H1 (cell line): ENCODE data around the gene DAPK3.

Experiments
- CTCF ChIP-seq, 3 experiments: IDR thresholded peaks; 1 replicate in 2 of 3; 2 replicates in 1 of 3; pipeline versions ENCODE4 v1.5.1 to v1.6.1; 2011; ENCODE audit warnings: low read length in 3 of 3, mild to moderate bottlenecking in 3 of 3, inconsistent platforms in 2 of 3, low read depth in 1 of 3, moderate library complexity in 1 of 3; ENCODE audit not compliant: insufficient read depth in 1 of 3; ENCODE audit errors: control extremely low read depth in 1 of 3
- MAFK ChIP-seq: IDR thresholded peaks from 2 replicates; pipeline ENCODE4 v1.6.1; 2012; ENCODE audit warnings: low read depth, mild to moderate bottlenecking, improper control_type of control experiment, low read length
- POLR2A ChIP-seq, 2 experiments: IDR thresholded peaks; 1 replicate in 1 of 2; 2 replicates in 1 of 2; pipeline ENCODE4 v1.6.1; 2011; ENCODE audit warnings: low read depth in 2 of 2, low read length in 2 of 2, mild to moderate bottlenecking in 2 of 2; ENCODE audit errors: control extremely low read depth in 1 of 2
- POLR2AphosphoS5 ChIP-seq: IDR thresholded peaks from 2 replicates; pipeline ENCODE4 v1.6.1; 2011; ENCODE audit warnings: low read depth, low read length
- RAD21 ChIP-seq, 2 experiments: IDR thresholded peaks in 1 of 2; conservative IDR thresholded peaks in 1 of 2; 2 replicates each; pipeline ENCODE4 v1.6.1; 2011; ENCODE audit warnings: low read depth in 2 of 2, low read length in 2 of 2, improper control_type of control experiment in 1 of 2, inconsistent platforms in 1 of 2, mild to moderate bottlenecking in 1 of 2, moderate library complexity in 1 of 2
- SRF ChIP-seq: IDR thresholded peaks from 2 replicates; pipeline ENCODE4 v1.6.1; 2011; ENCODE audit warnings: mild to moderate bottlenecking, low read depth, low read length, moderate library complexity
- TAF1 ChIP-seq: IDR thresholded peaks from 2 replicates; pipeline ENCODE4 v1.6.1; 2011; ENCODE audit warnings: mild to moderate bottlenecking, low read depth, low read length
- TF ChIP-seq, protein P1 (sequence below): IDR thresholded peaks from 2 replicates; pipeline ENCODE4 v1.6.1; 2012; ENCODE audit warnings: low read length, inconsistent platforms
- TF ChIP-seq, protein P2 (sequence below): IDR thresholded peaks from 2 replicates; pipeline ENCODE4 v1.6.1; 2012; ENCODE audit warnings: inconsistent platforms
- TF ChIP-seq, protein P3 (sequence below): IDR thresholded peaks from 2 replicates; pipeline ENCODE4 v1.6.1; 2011; ENCODE audit warnings: low read depth, mild to moderate bottlenecking, low read length; ENCODE audit not compliant: insufficient read depth
- TF ChIP-seq, protein P4 (sequence below): IDR thresholded peaks from 2 replicates; pipeline ENCODE4 v1.6.1; 2011; ENCODE audit warnings: low read length, improper control_type of control experiment

DNA sequence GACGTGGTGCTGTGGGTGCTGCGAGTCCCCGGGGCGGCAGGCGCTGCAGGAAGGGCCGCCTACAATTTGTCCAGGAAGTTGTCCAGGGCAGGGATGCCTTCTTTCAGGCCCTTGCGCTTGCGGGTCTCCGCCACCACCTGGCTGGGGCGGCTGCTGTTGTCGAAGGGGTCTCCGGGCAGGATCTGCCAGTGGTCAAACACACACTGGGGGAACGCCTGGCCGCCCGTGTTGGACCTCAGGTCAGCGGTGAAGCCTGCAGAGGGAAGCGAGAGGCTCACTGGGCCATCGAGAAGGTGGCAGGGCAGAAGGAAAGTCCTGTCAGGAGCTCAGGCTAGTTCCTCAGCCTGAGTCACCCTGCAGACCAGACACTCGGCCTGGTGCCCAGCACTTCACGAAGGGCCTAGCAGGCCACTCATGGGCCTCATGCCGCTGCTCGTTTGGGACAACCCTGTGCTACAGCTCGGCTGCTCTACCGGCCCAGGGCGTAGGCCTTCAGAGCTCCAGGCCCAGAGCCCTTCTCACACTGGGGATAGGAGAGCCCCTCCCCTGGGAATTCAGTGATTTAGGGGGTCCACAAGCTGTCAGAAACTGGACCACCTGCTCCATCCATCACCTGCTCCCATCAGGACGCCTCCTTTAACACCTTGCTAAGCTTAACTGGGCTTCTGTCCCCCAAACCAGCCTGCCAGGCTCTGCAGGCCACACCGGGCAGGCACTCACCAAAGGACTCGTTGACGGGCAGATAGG, 5.8 kb upstream of the DAPK3 start:
- TF ChIP-seq, protein P1, sequence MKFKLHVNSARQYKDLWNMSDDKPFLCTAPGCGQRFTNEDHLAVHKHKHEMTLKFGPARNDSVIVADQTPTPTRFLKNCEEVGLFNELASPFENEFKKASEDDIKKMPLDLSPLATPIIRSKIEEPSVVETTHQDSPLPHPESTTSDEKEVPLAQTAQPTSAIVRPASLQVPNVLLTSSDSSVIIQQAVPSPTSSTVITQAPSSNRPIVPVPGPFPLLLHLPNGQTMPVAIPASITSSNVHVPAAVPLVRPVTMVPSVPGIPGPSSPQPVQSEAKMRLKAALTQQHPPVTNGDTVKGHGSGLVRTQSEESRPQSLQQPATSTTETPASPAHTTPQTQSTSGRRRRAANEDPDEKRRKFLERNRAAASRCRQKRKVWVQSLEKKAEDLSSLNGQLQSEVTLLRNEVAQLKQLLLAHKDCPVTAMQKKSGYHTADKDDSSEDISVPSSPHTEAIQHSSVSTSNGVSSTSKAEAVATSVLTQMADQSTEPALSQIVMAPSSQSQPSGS = no peak
- TF ChIP-seq RAD21 (IDR thresholded peaks at IDR 0.05 in 1 of 2, conservative IDR thresholded peaks at IDR 0.05 in 1 of 2; ENCODE audit: low read depth in 2 of 2, low read length in 2 of 2) (no peak), CTCF (IDR thresholded peaks at IDR 0.05; ENCODE audit: control extremely low read depth in 1 of 3, insufficient read depth in 1 of 3, low read depth in 1 of 3, low read length in 3 of 3) (no peak), MAFK (no peak), TAF1 (no peak), POLR2A (IDR thresholded peaks at IDR 0.05; ENCODE audit: control extremely low read depth in 1 of 2, low read depth in 2 of 2, low read length in 2 of 2) (peak; percentile 12 to 72), SRF (no peak), POLR2AphosphoS5 (peak; percentile 47)
- TF ChIP-seq, protein P2, sequence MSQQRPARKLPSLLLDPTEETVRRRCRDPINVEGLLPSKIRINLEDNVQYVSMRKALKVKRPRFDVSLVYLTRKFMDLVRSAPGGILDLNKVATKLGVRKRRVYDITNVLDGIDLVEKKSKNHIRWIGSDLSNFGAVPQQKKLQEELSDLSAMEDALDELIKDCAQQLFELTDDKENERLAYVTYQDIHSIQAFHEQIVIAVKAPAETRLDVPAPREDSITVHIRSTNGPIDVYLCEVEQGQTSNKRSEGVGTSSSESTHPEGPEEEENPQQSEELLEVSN = no peak
- TF ChIP-seq, protein P3, sequence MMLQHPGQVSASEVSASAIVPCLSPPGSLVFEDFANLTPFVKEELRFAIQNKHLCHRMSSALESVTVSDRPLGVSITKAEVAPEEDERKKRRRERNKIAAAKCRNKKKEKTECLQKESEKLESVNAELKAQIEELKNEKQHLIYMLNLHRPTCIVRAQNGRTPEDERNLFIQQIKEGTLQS = no peak
- TF ChIP-seq, protein P4, sequence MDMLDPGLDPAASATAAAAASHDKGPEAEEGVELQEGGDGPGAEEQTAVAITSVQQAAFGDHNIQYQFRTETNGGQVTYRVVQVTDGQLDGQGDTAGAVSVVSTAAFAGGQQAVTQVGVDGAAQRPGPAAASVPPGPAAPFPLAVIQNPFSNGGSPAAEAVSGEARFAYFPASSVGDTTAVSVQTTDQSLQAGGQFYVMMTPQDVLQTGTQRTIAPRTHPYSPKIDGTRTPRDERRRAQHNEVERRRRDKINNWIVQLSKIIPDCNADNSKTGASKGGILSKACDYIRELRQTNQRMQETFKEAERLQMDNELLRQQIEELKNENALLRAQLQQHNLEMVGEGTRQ = no peak
